HT-29 (cell line): Measurements from ENCODE around the gene TRMT61A. TPM values are rescaled to one million over a fixed set of nuclear protein-coding genes. Genes with fewer than 3 reads are reported as not detected.
"Not testable (repeated sequence)": the region's sequence is repeated elsewhere in the genome, so short reads cannot be mapped to it uniquely, and the experiment has no call there.

Experiments used
- DNase-seq: peaks from one replicate; pipeline ENCODE4 v3.0.0-alpha.2; 2015; ENCODE audit warnings: low spot score
- total RNA-seq: library from RNA; depleted of rRNA; stranded (reverse); fragments of >200 nt; shearing (Covaris generic); gene quantifications from 2 replicates; pipeline ENCODE4 v1.2.3, GENCODE V29; 2014

Gene TRMT61A
- total RNA-seq, 1 experiment from 2014 or later = 49.8 TPM

- no peak for DNase-seq
These were observed 6.9 kb upstream of the TRMT61A start for GRCh38 chr14:103521951-103522563.

- no peak for DNase-seq
These were observed 6.1 kb upstream of the TRMT61A start, which contains the start of gene CKB for GRCh38 chr14:103522649-103523574. TSS of gene CKB (minus strand) at chr14:103522830. CDS start at chr14:103522493, 337 bp downstream.

GRCh38 chr14:103523575-103523954 lies 5.4 kb upstream of the TRMT61A start:
- no peak for DNase-seq

- no peak for DNase-seq
These were observed 4.7 kb upstream of the TRMT61A start for GRCh38 chr14:103524002-103524935.

- not testable (repeated sequence) for DNase-seq
These were observed 3.4 kb upstream of the TRMT61A start for GRCh38 chr14:103525430-103526246.

GRCh38 chr14:103526247-103526913 lies 2.6 kb upstream of the TRMT61A start:
- no peak for DNase-seq

GRCh38 chr14:103526914-103527248 lies 2.1 kb upstream of the TRMT61A start:
- DNase-seq = no peak

GRCh38 chr14:103527408-103528145 lies 1.4 kb upstream of the TRMT61A start:
- DNase-seq = no peak

- no peak for DNase-seq
These were observed 830 bp upstream of the TRMT61A start for GRCh38 chr14:103528146-103528586.

- DNase-seq = no peak
These were observed 678 bp downstream of the TRMT61A start for GRCh38 chr14:103529383-103530365.

GRCh38 chr14:103530390-103530789 lies 1.4 kb downstream of the TRMT61A start:
- no peak for DNase-seq

GRCh38 chr14:103530831-103531230 lies 1.8 kb downstream of the TRMT61A start:
- no peak for DNase-seq

- no peak for DNase-seq
These were observed 2.6 kb downstream of the TRMT61A start for GRCh38 chr14:103531421-103532215.

GRCh38 chr14:103532216-103533136 lies 3.5 kb downstream of the TRMT61A start:
- no peak for DNase-seq

- no peak for DNase-seq
These were observed 4.4 kb downstream of the TRMT61A start for GRCh38 chr14:103533137-103533998.
